ENCODE measurements around the gene LIN54.

The LIN54 gene

GRCh38 chr4:83034630-83035494, 24.2 kb upstream of the LIN54 start, which contains the start of gene COPS4:
Gene COPS4 (plus strand): TSS chr4:83035183. CDS start chr4:83035225, 42 bp downstream.
- TF ChIP-seq CTCF (conservative IDR thresholded peaks at IDR 0.05; ENCODE audit: low read depth, low read length): no peak
- H3K27ac ChIP-seq: peak within 1 kb of the TSS; percentile 86
- no peaks in the 10 kb centered on the region for H3K27me3 ChIP-seq (ENCODE audit: insufficient read depth, low read depth)
- H3K4me2 ChIP-seq: peak within 1 kb of the TSS; percentile 77
- peaks cover 44% of the 10 kb centered on the region for H3K79me2 ChIP-seq (ENCODE audit: insufficient read depth, low read depth)
- H3K4me1 ChIP-seq (ENCODE audit: low read depth, poor library complexity, severe bottlenecking): peaks cover 17% of the 10 kb centered on the region
- no peaks in the 10 kb centered on the region for H3K36me3 ChIP-seq (ENCODE audit: insufficient read depth)
- no peaks in the 10 kb centered on the region for H4K20me1 ChIP-seq (ENCODE audit: insufficient read depth)
- H3K4me3 ChIP-seq (IDR thresholded peaks at IDR 0.05; ENCODE audit: insufficient read depth, low read depth, low read length): peak within 1 kb of the TSS; percentile 80
- peak within 1 kb of the TSS; percentile 84 for H2AFZ ChIP-seq (ENCODE audit: low read depth)
- peak within 1 kb of the TSS; percentile 75; the same call in 1 of the 2 replicates for H3K9ac ChIP-seq

- Histone ChIP-seq H3K9ac (no peak overlapping the region), H2AFZ (ENCODE audit: low read depth) (no peak overlapping the region), H4K20me1 (ENCODE audit: insufficient read depth) (no peaks in the 10 kb centered on the region), H3K79me2 (ENCODE audit: insufficient read depth, low read depth) (no peaks in the 10 kb centered on the region), H3K27ac (no peak overlapping the region), H3K4me1 (ENCODE audit: low read depth, poor library complexity, severe bottlenecking) (no peaks in the 10 kb centered on the region), H3K27me3 (ENCODE audit: insufficient read depth, low read depth) (no peaks in the 10 kb centered on the region), H3K36me3 (ENCODE audit: insufficient read depth) (no peaks in the 10 kb centered on the region), H3K4me2 (no peak overlapping the region), H3K4me3 (IDR thresholded peaks at IDR 0.05; ENCODE audit: insufficient read depth, low read depth, low read length) (no peak overlapping the region)
- no peak for TF ChIP-seq CTCF (conservative IDR thresholded peaks at IDR 0.05; ENCODE audit: low read depth, low read length)
Observed at GRCh38 chr4:83029688-83030087, 19.1 kb upstream of the LIN54 start.

GRCh38 chr4:83028976-83029375, 18.4 kb upstream of the LIN54 start:
- TF ChIP-seq CTCF (conservative IDR thresholded peaks at IDR 0.05; ENCODE audit: low read depth, low read length): no peak

GRCh38 chr4:83025563-83025962, 14.9 kb upstream of the LIN54 start:
- TF ChIP-seq CTCF (conservative IDR thresholded peaks at IDR 0.05; ENCODE audit: low read depth, low read length): no peak
- Histone ChIP-seq H3K27me3 (ENCODE audit: insufficient read depth, low read depth) (no peaks in the 10 kb centered on the region), H3K9ac (no peak overlapping the region), H3K36me3 (ENCODE audit: insufficient read depth) (no peaks in the 10 kb centered on the region), H2AFZ (ENCODE audit: low read depth) (no peak overlapping the region), H3K27ac (no peak overlapping the region), H3K4me2 (no peak overlapping the region), H3K4me1 (ENCODE audit: low read depth, poor library complexity, severe bottlenecking) (no peaks in the 10 kb centered on the region), H4K20me1 (ENCODE audit: insufficient read depth) (no peaks in the 10 kb centered on the region), H3K4me3 (IDR thresholded peaks at IDR 0.05; ENCODE audit: insufficient read depth, low read depth, low read length) (no peak overlapping the region), H3K79me2 (ENCODE audit: insufficient read depth, low read depth) (no peaks in the 10 kb centered on the region)

More at GRCh38 chr4:83028976-83029375, 18.4 kb upstream of the LIN54 start:
- Histone ChIP-seq H4K20me1 (ENCODE audit: insufficient read depth) (no peaks in the 10 kb centered on the region), H3K79me2 (ENCODE audit: insufficient read depth, low read depth) (no peaks in the 10 kb centered on the region), H3K4me1 (ENCODE audit: low read depth, poor library complexity, severe bottlenecking) (no peaks in the 10 kb centered on the region), H3K27me3 (ENCODE audit: insufficient read depth, low read depth) (no peaks in the 10 kb centered on the region), H3K4me2 (no peak overlapping the region), H3K4me3 (IDR thresholded peaks at IDR 0.05; ENCODE audit: insufficient read depth, low read depth, low read length) (no peak overlapping the region), H3K36me3 (ENCODE audit: insufficient read depth) (no peaks in the 10 kb centered on the region), H2AFZ (ENCODE audit: low read depth) (no peak overlapping the region), H3K9ac (no peak overlapping the region), H3K27ac (no peak overlapping the region)
